Parathyroid adenoma (tissue), 2 donors: ENCODE measurements around the gene HOXA6.

Experiments
- H2AFZ ChIP-seq: fragments of 300-600 bp; sonication (generic); one replicate; pipeline ENCODE4 v1.7.0; 2017; ENCODE audit warnings: antibody characterized with exemption, mild to moderate bottlenecking
- H3K27ac ChIP-seq: fragments of 300-600 bp; sonication (generic); one replicate; pipeline ENCODE4 v1.7.0; 2017
- H3K27me3 ChIP-seq: fragments of 300-600 bp; sonication (generic); one replicate; pipeline ENCODE4 v1.7.0; 2017; ENCODE audit warnings: low read length; ENCODE audit not compliant: control insufficient read depth, insufficient read depth
- H3K36me3 ChIP-seq: fragments of 300-600 bp; sonication (generic); one replicate; pipeline ENCODE4 v1.7.0; 2017; ENCODE audit warnings: low read length; ENCODE audit not compliant: control insufficient read depth, insufficient read depth
- H3K4me1 ChIP-seq: fragments of 300-600 bp; sonication (generic); one replicate; pipeline ENCODE4 v1.7.0; 2017; ENCODE audit warnings: control low read depth
- H3K4me2 ChIP-seq: fragments of 300-600 bp; sonication (generic); one replicate; pipeline ENCODE4 v1.7.0; 2017; ENCODE audit warnings: low read length
- H3K4me3 ChIP-seq: fragments of 300-600 bp; sonication (generic); one replicate; pipeline ENCODE4 v1.7.0; 2017; ENCODE audit warnings: low read depth, low read length
- H3K79me2 ChIP-seq: fragments of 300-600 bp; sonication (generic); one replicate; pipeline ENCODE4 v1.7.0; 2017; ENCODE audit warnings: control low read depth
- H3K9ac ChIP-seq: fragments of 300-600 bp; sonication (generic); one replicate; pipeline ENCODE4 v1.7.0; 2017; ENCODE audit warnings: mild to moderate bottlenecking
- H3K9me3 ChIP-seq: fragments of 300-600 bp; sonication (generic); one replicate; pipeline ENCODE4 v1.7.0; 2017; ENCODE audit warnings: low read length; ENCODE audit not compliant: control insufficient read depth
- CTCF ChIP-seq: fragments of 300-600 bp; sonication (generic); IDR thresholded peaks from one replicate; pipeline ENCODE4 v1.7.0; 2017; ENCODE audit warnings: antibody characterized with exemption, mild to moderate bottlenecking
- donor health status: primary hyperparathyroidism.

HOXA6 gene

GRCh38 chr7:27116031-27116961 lies 31.3 kb downstream of the HOXA6 start:
- Histone ChIP-seq H2AFZ (no peak overlapping the region), H3K9me3 (no peaks in the 10 kb centered on the region), H3K4me2 (peak overlapping the region; percentile 72), H3K27ac (peak overlapping the region; percentile 9), H3K4me3 (peak overlapping the region; percentile 75), H3K9ac (no peak overlapping the region), H3K4me1 (no peaks in the 10 kb centered on the region), H3K79me2 (no peaks in the 10 kb centered on the region), H3K27me3 (no peaks in the 10 kb centered on the region), H3K36me3 (no peaks in the 10 kb centered on the region)
- no peak for TF ChIP-seq CTCF

GRCh38 chr7:27115221-27116026 lies 32.1 kb downstream of the HOXA6 start:
- TF ChIP-seq CTCF: no peak
- no peaks in the 10 kb centered on the region for H3K9me3 ChIP-seq
- peak overlapping the region; percentile 75 for H3K4me3 ChIP-seq
- no peaks in the 10 kb centered on the region for H3K27me3 ChIP-seq
- no peaks in the 10 kb centered on the region for H3K36me3 ChIP-seq
- no peak overlapping the region for H3K9ac ChIP-seq
- no peak overlapping the region for H2AFZ ChIP-seq
- H3K4me2 ChIP-seq: peak overlapping the region; percentile 72
- no peaks in the 10 kb centered on the region for H3K4me1 ChIP-seq
- H3K79me2 ChIP-seq: no peaks in the 10 kb centered on the region
- H3K27ac ChIP-seq: peak overlapping the region; percentile 43

GRCh38 chr7:27114881-27115220 lies 32.7 kb downstream of the HOXA6 start:
- Histone ChIP-seq H3K9me3 (no peaks in the 10 kb centered on the region), H3K27me3 (no peaks in the 10 kb centered on the region), H3K9ac (no peak overlapping the region), H3K4me2 (peak overlapping the region; percentile 72), H3K79me2 (no peaks in the 10 kb centered on the region), H3K27ac (no peak overlapping the region), H3K4me1 (no peaks in the 10 kb centered on the region), H2AFZ (no peak overlapping the region), H3K4me3 (peak overlapping the region; percentile 75), H3K36me3 (no peaks in the 10 kb centered on the region)
- TF ChIP-seq CTCF: no peak

- Histone ChIP-seq H3K36me3 (no peaks in the 10 kb centered on the region), H3K4me1 (no peaks in the 10 kb centered on the region), H3K4me2 (peak overlapping the region; percentile 54), H3K9me3 (no peaks in the 10 kb centered on the region), H3K27ac (peak overlapping the region; percentile 60), H3K4me3 (peak overlapping the region; percentile 61), H2AFZ (no peak overlapping the region), H3K79me2 (no peaks in the 10 kb centered on the region), H3K27me3 (no peaks in the 10 kb centered on the region), H3K9ac (no peak overlapping the region)
- no peak for TF ChIP-seq CTCF
Measured at GRCh38 chr7:27113991-27114769, 33.4 kb downstream of the HOXA6 start.
